Body of pancreas (tissue), 4 donors: ENCODE results near the gene CDK14. TPM values are rescaled to one million over a fixed set of nuclear protein-coding genes. Genes with fewer than 3 reads are reported as not detected.

Experiments
- ATAC-seq: fragments of 150-250 bp; one replicate; pipeline ENCODE4 v1.9.1; 2016
- DNase-seq, 4 donors: peaks; one replicate each; pipeline ENCODE4 v3.0.0-alpha.2; 2019
- H3K27ac ChIP-seq, 4 donors: fragments of 200-600 bp; sonication (generic); 1 replicate in 3 of 4; 2 replicates in 1 of 4; pipeline versions ENCODE4 v1.5.1 to v1.6.1; 2016 to 2019; ENCODE audit warnings: mild to moderate bottlenecking in 1 of 4, mixed read lengths in 1 of 4, moderate library complexity in 1 of 4
- H3K27me3 ChIP-seq, 2 donors: fragments of 200-600 bp; sonication (generic); one replicate each; pipeline ENCODE4 v1.6.0; 2016; ENCODE audit warnings: mild to moderate bottlenecking in 1 of 2
- H3K36me3 ChIP-seq, 2 donors: fragments of 200-600 bp; sonication (generic); replicated peaks in 1 of 2; 2 replicates each; pipeline ENCODE4 v1.5.1; 2016; ENCODE audit warnings: low read depth in 2 of 2; ENCODE audit not compliant: insufficient read depth in 1 of 2
- H3K4me1 ChIP-seq: fragments of 200-600 bp; sonication (generic); one replicate; pipeline ENCODE4 v1.6.0; 2016
- H3K4me3 ChIP-seq, 2 donors: fragments of 200-600 bp; sonication (generic); 1 replicate in 1 of 2; 2 replicates in 1 of 2; pipeline ENCODE4 v1.5.1; 2016 to 2019
- H3K9me3 ChIP-seq, 3 donors: fragments of 200-600 bp; sonication (generic); 1 replicate in 2 of 3; 2 replicates in 1 of 3; pipeline ENCODE4 v1.5.1; 2016
- POLR2A ChIP-seq, 3 donors: fragments of 450-650 bp; IDR thresholded peaks; one replicate each; pipeline ENCODE4 v1.6.1; 2016; ENCODE audit warnings: antibody characterized with exemption in 3 of 3, mild to moderate bottlenecking in 2 of 3
- WGBS, 2 donors: methylation state at CpG; one replicate each; pipeline ENCODE4 v1.1.5; 2017; 5-methylcytosine and 5-hydroxymethylcytosine counted together
- intact Hi-C: fragments of 100-400 bp; cut with DNase I; formaldehyde crosslinking; loops from one replicate; pipeline ENCODE4 v1.15.1; 2023
- total RNA-seq, 2 donors: library from RNA; depleted of rRNA; stranded (reverse); fragments of >200 nt; gene quantifications; one replicate each; pipeline ENCODE4 v1.1.0, GENCODE V29; 2016
- TF ChIP-seq, protein P1 (sequence below), 7 experiments: fragments of 450-650 bp in 4 of 7; fragments of 200-600 bp in 3 of 7; sonication (generic) in 3 of 7; IDR thresholded peaks; one replicate each; pipeline ENCODE4 v1.5.1; 2016 to 2019; ENCODE audit warnings: antibody characterized with exemption in 7 of 7

The CDK14 gene
- total RNA-seq = 10 to 100 TPM; 21.8 to 35.6 TPM

DNA sequence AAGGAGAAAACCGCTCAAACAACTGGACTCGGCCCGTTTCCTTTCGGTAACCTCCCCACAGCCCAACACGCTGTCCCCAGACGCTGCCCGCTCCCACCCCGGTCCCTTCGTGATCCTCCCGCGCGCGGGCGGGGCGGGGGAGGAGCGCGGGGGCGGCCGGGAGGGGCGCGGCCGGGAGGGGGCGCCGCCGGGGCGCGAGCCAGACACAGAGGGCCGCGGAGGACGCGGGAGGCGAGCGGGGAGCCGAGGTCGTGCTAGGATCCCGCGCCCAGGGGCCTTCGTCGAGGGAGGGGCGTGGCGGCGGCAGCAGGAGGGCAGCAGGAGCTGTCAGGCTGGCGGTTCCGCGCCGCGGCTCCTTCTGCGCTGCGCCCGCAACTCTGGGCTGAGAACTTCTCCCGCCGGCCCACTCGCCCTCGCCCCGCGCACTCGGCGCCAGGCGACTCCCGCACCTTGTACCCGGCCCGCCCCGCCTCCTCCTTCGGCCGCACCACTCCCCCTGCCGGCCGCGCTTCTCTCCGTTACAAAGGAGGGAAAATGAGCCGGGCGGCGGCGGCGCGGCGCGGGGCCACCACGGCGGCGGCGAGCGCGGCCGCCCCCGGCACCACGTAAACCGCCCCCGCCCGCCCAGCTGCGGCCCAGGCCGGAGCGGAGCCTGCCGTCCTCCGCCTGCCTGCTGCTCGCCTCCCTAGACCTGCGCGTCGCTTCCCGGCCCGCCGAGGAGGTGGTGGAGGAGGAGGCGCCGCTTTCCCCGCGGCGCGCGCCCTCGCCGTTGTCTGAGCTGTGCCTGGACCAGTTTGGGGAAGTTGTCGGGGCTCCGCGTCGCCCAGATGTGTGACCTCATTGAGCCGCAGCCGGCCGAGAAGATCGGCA, at the start of gene CDK14:
Gene CDK14, plus strand, starts transcription at position 521 of the 870 bp plus-strand sequence. Its CDS starts 307 bp downstream, at position 828.
- ATAC-seq = peak; percentile 87
- H3K4me3 ChIP-seq = peak within 1 kb of the TSS; percentile 59 to 69
- peak; percentile 84 to 90 (median 84) for DNase-seq
- H3K27me3 ChIP-seq = no peaks in the 10 kb centered on the region
- H3K4me1 ChIP-seq = peaks cover 23% of the 10 kb centered on the region
- intact Hi-C loops = no loop called here
- no peaks in the 10 kb centered on the region for H3K36me3 ChIP-seq
- peak within 1 kb of the TSS; percentile 71 to 84 (median 78) for H3K27ac ChIP-seq
- TF ChIP-seq POLR2A (IDR thresholded peaks at IDR 0.05) = peak; percentile 31 to 57 (median 47)
- TF ChIP-seq, protein P1, sequence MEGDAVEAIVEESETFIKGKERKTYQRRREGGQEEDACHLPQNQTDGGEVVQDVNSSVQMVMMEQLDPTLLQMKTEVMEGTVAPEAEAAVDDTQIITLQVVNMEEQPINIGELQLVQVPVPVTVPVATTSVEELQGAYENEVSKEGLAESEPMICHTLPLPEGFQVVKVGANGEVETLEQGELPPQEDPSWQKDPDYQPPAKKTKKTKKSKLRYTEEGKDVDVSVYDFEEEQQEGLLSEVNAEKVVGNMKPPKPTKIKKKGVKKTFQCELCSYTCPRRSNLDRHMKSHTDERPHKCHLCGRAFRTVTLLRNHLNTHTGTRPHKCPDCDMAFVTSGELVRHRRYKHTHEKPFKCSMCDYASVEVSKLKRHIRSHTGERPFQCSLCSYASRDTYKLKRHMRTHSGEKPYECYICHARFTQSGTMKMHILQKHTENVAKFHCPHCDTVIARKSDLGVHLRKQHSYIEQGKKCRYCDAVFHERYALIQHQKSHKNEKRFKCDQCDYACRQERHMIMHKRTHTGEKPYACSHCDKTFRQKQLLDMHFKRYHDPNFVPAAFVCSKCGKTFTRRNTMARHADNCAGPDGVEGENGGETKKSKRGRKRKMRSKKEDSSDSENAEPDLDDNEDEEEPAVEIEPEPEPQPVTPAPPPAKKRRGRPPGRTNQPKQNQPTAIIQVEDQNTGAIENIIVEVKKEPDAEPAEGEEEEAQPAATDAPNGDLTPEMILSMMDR (IDR thresholded peaks at IDR 0.05) = peak in 6 of 7 experiments; percentile 40 to 79 (median 50)
- no peaks in the 10 kb centered on the region for H3K9me3 ChIP-seq
- 1% methylated on average over 41 to 98 of the region's 118 CpGs for WGBS, 2 donors

DNA sequence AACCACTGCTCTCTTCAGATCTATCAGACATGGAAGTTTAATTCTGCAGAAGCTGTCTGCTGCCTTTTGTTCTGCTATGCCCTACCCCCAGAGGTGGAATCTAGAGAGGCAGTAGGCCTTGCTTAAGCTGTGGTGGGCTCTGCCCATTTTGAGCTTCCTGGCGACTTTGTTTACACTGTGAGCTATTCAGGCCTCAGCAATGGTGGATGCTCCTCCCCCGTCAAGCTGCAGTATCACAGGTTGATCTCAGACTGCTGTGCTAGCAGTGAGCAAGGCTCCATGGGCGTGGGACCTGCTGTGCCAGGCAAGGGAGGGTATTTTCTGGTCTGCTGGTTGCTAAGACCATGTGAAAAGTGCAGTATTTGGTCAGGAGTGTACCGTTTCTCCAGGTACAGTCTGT, 45.1 kb upstream of the CDK14 start:
- no peaks in the 10 kb centered on the region for H3K4me1 ChIP-seq
- no peak for TF ChIP-seq POLR2A (IDR thresholded peaks at IDR 0.05)
- TF ChIP-seq, protein P1 (IDR thresholded peaks at IDR 0.05) = no peak
- H3K27me3 ChIP-seq = no peaks in the 10 kb centered on the region
- ATAC-seq = no peak
- H3K9me3 ChIP-seq = no peaks in the 10 kb centered on the region
- H3K27ac ChIP-seq = no peak overlapping the region
- peak in 1 of 4 donors; percentile 6 for DNase-seq
- intact Hi-C loops = no loop called here
- H3K36me3 ChIP-seq = no peaks in the 10 kb centered on the region
- H3K4me3 ChIP-seq = no peak overlapping the region
- 43 to 65% methylated on average over 4 of the region's 4 CpGs for WGBS, 2 donors

DNA sequence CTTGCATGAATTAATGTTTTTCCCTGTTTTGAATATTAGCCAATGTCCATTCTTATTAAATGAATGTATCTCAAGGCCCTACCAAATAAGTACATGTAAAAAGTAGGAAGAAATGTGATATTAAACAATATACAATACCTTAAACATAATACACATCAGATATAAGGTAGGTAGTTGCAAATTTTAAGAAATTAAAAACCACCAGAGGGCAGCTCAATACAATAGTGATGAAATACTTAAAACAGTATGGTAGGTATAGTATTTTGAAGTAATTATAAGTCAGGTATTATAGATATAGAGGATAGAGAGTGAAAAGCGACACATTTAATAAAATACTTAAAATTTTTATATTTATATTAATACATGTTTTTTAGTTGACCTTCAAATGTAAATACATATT, 43.6 kb upstream of the CDK14 start:
- DNase-seq (no peak), ATAC-seq (no peak)
- intact Hi-C loops = no loop called here
- 54 to 56% methylated on average over 1 of the region's 1 CpG for WGBS, 2 donors
- Histone ChIP-seq H3K9me3 (no peaks in the 10 kb centered on the region), H3K27ac (no peak overlapping the region), H3K27me3 (no peaks in the 10 kb centered on the region), H3K4me1 (no peaks in the 10 kb centered on the region), H3K4me3 (no peak overlapping the region), H3K36me3 (no peaks in the 10 kb centered on the region)
- TF ChIP-seq, protein P1 (IDR thresholded peaks at IDR 0.05) = peak in 3 of 7 experiments; percentile 13 to 34 (median 20)
- TF ChIP-seq POLR2A (IDR thresholded peaks at IDR 0.05) = no peak

DNA sequence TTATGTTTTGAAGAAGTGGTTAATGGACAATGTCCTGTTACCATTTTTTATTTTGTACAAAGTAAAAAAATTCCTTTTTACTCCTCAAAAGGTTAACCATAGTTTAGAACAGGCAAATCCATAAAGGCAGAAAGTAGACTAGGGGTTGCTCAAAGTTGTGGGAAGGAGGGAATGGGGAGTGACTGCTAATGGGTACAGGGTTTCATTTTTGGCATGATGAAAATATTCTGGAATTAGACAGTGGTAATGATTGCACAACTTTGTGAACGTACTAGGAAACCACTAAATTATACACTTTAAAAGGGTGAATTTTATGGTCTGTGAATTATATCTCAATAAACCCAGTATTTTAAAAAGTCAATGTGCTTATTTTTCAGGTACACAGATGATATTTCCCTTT, 35.4 kb upstream of the CDK14 start:
- H3K9me3 ChIP-seq = no peaks in the 10 kb centered on the region
- DNase-seq = no peak
- intact Hi-C loops = no loop called here
- H3K36me3 ChIP-seq = no peaks in the 10 kb centered on the region
- 54 to 68% methylated on average over 1 of the region's 1 CpG for WGBS, 2 donors
- H3K4me1 ChIP-seq = no peaks in the 10 kb centered on the region
- no peak overlapping the region for H3K4me3 ChIP-seq
- ATAC-seq = no peak
- no peaks in the 10 kb centered on the region for H3K27me3 ChIP-seq
- TF ChIP-seq, protein P1 (IDR thresholded peaks at IDR 0.05) = no peak
- no peak for TF ChIP-seq POLR2A (IDR thresholded peaks at IDR 0.05)
- no peak overlapping the region for H3K27ac ChIP-seq
